ENCODE results near the gene LRPAP1.
"Not testable (repeated sequence)": the region's sequence is repeated elsewhere in the genome, so short reads cannot be mapped to it uniquely, and the experiment has no call there.

- TF ChIP-seq POLR2A (IDR thresholded peaks at IDR 0.05; ENCODE audit: low read length); GATA1 (IDR thresholded peaks at IDR 0.05; ENCODE audit: low read depth, low read length): not testable (repeated sequence)
These were observed 18.6 kb upstream of the LRPAP1 start for GRCh38 chr4:3550792-3551325.
